ENCODE measurements around the gene ABCG8. TPM values are rescaled to one million over a fixed set of nuclear protein-coding genes. Genes with fewer than 3 reads are reported as not detected.
"Not testable (repeated sequence)": the region's sequence is repeated elsewhere in the genome, so short reads cannot be mapped to it uniquely, and the experiment has no call there.

The ABCG8 gene
- total RNA-seq, 1 experiment from 2014 or later, result not detected

GRCh38 chr2:43906448-43907109 is 67.8 kb downstream of the ABCG8 start:
- Mint-ChIP-seq H3K27me3 (ENCODE audit: insufficient read depth, unreplicated experiment) (no peaks in the 10 kb centered on the region), H3K36me3 (ENCODE audit: insufficient read depth, unreplicated experiment) (peaks cover 90% of the 10 kb centered on the region), H3K4me3 (ENCODE audit: unreplicated experiment) (no peak overlapping the region), H3K4me1 (ENCODE audit: low read depth, unreplicated experiment) (no peaks in the 10 kb centered on the region), H3K27ac (ENCODE audit: unreplicated experiment) (no peak overlapping the region), H3K9me3 (ENCODE audit: unreplicated experiment) (no peaks in the 10 kb centered on the region)
- H3K36me3 ChIP-seq (ENCODE audit: control insufficient read depth, insufficient read depth, low read length), result no peaks in the 10 kb centered on the region
- POLR2A ChIA-PET, result no interaction called here
- H3K9me3 ChIP-seq, result no peaks in the 10 kb centered on the region
- no peaks in the 10 kb centered on the region for H3K27me3 ChIP-seq (replicated peaks; ENCODE audit: control insufficient read depth, insufficient read depth, low read length)
- no peak for TF ChIP-seq CTCF (IDR thresholded peaks at IDR 0.05; ENCODE audit: insufficient read depth in 1 of 2, low read depth in 1 of 2, low read length in 1 of 2, severe bottlenecking in 1 of 2, unreplicated experiment in 1 of 2)
- CTCF ChIA-PET, result interaction anchor here (0.6 kb wide), 1 partner anchor 84 kb away, joined by 4 read pairs; no protein-coding TSS in a partner anchor
- intact Hi-C loops (cut with micrococcal nuclease; ENCODE audit: unreplicated experiment), result no loop called here
- BruUV-seq (replicated peaks), result no TSS peak
- no peak overlapping the region for H3K4me3 ChIP-seq (ENCODE audit: low read depth, low read length)
- H3K4me1 ChIP-seq, result no peaks in the 10 kb centered on the region
- no peak for DNase-seq

- POLR2A ChIA-PET; H3K27me3 Mint-ChIP-seq (ENCODE audit: insufficient read depth, unreplicated experiment); H3K27me3 ChIP-seq (replicated peaks; ENCODE audit: control insufficient read depth, insufficient read depth, low read length); H3K9me3 Mint-ChIP-seq (ENCODE audit: unreplicated experiment); H3K4me1 Mint-ChIP-seq (ENCODE audit: low read depth, unreplicated experiment); BruUV-seq (replicated peaks); H3K4me3 ChIP-seq (ENCODE audit: low read depth, low read length); H3K4me3 Mint-ChIP-seq (ENCODE audit: unreplicated experiment); H3K27ac Mint-ChIP-seq (ENCODE audit: unreplicated experiment); H3K4me1 ChIP-seq; DNase-seq; H3K9me3 ChIP-seq; intact Hi-C loops (cut with micrococcal nuclease; ENCODE audit: unreplicated experiment); H3K36me3 ChIP-seq (ENCODE audit: control insufficient read depth, insufficient read depth, low read length); CTCF ChIA-PET: not testable (repeated sequence)
- H3K36me3 Mint-ChIP-seq (ENCODE audit: insufficient read depth, unreplicated experiment), result peaks cover 94% of the 10 kb centered on the region
Measured at GRCh38 chr2:43911136-43911790, 72.5 kb downstream of the ABCG8 start.

GRCh38 chr2:43924463-43924862 is 85.7 kb downstream of the ABCG8 start:
- H3K4me1 Mint-ChIP-seq (ENCODE audit: low read depth, unreplicated experiment), result no peaks in the 10 kb centered on the region
- TF ChIP-seq CTCF (IDR thresholded peaks at IDR 0.05; ENCODE audit: insufficient read depth in 1 of 2, low read depth in 1 of 2, low read length in 1 of 2, severe bottlenecking in 1 of 2, unreplicated experiment in 1 of 2), result no peak

More at GRCh38 chr2:43924463-43924862, 85.7 kb downstream of the ABCG8 start:
- Mint-ChIP-seq H3K36me3 (ENCODE audit: insufficient read depth, unreplicated experiment) (peaks cover 75% of the 10 kb centered on the region), H3K27ac (ENCODE audit: unreplicated experiment) (no peak overlapping the region), H3K27me3 (ENCODE audit: insufficient read depth, unreplicated experiment) (no peaks in the 10 kb centered on the region), H3K9me3 (ENCODE audit: unreplicated experiment) (no peaks in the 10 kb centered on the region), H3K4me3 (ENCODE audit: unreplicated experiment) (no peak overlapping the region)
- BruUV-seq (replicated peaks), result no TSS peak
- H3K36me3 ChIP-seq (ENCODE audit: control insufficient read depth, insufficient read depth, low read length), result peaks cover 1% of the 10 kb centered on the region; the same call in 1 of the 2 replicates
- H3K4me3 ChIP-seq (ENCODE audit: low read depth, low read length), result no peak overlapping the region
- intact Hi-C loops (cut with micrococcal nuclease; ENCODE audit: unreplicated experiment), result no loop called here
- peaks cover 2% of the 10 kb centered on the region; the same call in 1 of the 2 replicates for H3K4me1 ChIP-seq
- no peaks in the 10 kb centered on the region for H3K27me3 ChIP-seq (replicated peaks; ENCODE audit: control insufficient read depth, insufficient read depth, low read length)
- CTCF ChIA-PET, result no interaction called here
- no peak for DNase-seq
- POLR2A ChIA-PET, result no interaction called here
- H3K9me3 ChIP-seq, result no peaks in the 10 kb centered on the region
